Measurements from ENCODE around the gene BHLHA9.

BHLHA9 gene

DNA sequence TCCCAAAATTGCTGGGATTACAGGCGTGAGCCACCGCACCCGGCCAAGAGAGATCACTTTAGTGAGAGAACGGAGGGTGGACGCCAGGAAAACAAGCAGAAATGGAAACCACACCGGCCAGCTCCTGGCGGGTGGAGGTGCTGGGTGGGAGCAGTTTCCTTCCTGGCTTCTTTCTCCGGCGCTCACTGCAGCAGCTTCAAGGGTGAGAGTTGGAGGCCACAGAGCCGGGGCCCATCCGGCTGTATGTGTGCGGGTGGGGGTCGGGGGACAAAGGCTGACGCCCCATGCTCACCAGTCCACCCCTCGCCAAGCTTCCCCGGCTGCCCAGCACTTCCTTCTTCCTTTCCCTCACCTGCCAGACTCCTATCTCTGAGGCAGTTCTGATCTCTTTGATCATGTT is 13.5 kb upstream of the BHLHA9 start:
- no peak for DNase-seq

DNA sequence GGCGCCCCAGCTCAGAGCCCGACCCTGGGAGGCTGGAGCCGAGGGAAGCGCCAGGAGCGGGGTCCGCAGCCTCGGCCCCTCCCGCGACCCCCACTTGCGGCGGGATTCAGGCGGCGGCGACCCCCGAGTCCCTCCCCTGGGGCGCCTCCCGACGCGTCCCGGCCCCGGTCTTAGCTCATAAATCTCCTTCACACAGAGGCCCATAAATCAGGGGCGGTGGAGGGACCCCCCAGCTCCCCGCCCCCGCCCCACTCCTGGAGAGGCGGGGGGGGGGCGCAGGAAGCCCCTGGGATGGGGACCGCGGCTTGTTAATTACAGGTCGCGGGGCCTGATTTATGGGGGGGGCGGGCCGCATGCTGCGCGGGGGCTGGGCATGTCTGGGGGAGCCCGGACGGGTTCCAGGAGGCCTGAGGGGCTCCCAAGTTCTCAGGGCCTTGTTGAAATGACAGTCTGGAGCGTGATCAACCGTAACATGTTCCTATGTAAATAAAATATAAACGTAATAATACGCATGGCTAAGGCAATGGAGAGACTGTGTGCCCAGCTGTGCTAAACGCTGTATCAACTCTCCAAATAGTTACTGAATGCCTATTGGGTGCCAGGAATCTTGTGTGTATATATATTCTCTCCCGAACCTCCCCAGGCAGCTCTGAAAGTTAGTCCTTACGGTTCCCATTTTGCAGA is 10.0 kb upstream of the BHLHA9 start:
- no peak for DNase-seq

DNA sequence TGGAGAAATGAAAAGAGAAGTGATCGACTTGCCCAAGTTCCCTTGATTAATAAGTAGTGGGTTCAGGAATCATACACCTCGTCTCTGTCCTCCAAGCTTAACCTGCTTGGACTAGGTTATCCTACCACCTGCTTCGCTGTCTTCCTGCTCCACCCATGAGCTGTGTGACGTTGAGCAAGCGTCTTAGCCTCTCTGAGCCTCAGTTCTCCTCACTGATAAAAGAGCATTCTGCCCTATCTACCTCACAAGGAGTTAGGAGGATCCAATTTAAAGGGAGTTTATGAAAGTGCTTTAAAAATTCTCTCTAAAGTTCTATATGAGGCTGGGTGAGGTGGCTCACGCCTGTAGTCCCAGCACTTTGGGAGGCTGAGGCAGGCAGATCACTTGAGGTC is 9.5 kb upstream of the BHLHA9 start:
- DNase-seq, result no peak

DNA sequence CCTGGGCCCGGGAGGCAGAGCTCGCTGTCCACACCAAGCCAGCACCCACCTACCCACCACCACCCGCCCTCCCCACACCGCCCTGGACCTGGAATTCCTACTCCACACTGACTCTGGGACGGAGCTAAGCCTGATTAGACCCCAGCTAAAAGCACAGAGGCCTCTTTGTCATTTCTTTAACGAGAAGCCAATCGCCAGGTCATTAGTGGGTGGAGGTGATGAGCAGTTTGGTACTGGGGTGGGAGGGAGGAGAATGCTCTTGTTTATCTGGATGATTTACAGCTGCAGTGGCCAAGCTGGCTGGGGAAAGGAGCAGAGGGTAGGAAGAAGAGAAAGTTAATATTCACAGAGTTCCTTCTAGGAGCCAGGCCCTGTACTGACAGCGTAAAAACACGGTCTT is 6.0 kb upstream of the BHLHA9 start:
- no peak for DNase-seq

DNA sequence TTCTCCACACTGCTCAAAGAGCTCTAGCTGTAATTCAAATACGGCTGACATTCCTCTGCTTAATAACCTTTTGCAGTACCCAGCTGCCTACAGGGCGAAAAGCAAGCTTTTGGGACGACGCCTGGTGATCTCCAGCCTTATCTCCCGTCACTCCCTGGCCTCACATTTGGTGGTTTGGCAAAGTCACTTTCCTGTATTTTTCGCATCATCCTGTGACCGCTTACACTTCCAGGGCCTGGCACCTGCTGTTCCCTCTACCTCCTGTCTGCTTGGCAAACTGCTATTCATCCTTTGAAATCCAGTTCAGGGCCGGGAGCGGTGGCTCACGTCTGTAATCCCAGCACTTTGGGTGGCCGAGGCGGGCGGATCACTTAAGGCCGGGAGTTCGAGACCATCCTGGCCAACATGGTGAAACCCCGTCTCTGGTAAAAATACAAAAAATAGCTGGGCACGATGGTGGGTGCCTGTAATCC is 2.7 kb upstream of the BHLHA9 start:
- DNase-seq, result no peak

DNA sequence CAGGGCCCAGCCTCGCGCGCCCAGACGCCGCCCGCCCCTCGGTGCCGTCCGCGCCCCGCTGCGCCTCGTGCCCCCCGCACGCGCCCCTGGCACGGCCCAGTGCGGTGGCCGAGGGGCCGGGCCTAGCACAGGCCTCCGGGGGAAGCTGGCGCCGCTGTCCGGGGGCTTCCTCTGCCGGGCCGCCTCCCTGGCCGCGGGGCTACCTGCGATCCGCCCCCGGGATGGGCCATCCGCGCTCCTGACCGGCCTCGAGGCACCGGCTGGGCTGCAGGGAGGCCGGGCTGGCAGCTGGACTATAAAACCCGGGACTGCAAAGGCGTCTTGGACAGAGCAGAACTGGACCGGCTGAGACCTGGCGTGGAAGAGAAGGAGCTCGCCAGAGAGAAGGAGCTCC is 783 bp downstream of the BHLHA9 start:
- no peak for DNase-seq

DNA sequence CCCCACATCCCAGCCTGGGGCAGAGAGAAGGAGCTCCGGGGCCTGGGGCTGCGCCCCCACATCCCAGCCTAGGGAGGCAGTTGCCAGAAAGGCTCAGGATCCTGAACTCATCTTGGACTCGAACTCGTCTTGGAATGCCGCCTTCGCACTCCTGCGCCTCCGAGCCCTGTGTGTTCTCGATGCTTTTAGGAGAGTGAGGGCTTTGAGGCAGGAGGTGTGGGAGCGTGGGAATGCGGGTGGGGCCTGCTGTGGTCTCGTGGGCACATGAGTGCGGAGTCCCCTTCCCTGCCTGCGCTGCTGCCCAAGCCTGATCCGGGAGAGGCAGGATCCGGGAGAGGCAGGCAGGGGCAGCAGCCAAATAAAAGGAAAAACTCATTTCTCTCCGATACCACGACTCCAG is 1.2 kb downstream of the BHLHA9 start:
- DNase-seq, result no peak

DNA sequence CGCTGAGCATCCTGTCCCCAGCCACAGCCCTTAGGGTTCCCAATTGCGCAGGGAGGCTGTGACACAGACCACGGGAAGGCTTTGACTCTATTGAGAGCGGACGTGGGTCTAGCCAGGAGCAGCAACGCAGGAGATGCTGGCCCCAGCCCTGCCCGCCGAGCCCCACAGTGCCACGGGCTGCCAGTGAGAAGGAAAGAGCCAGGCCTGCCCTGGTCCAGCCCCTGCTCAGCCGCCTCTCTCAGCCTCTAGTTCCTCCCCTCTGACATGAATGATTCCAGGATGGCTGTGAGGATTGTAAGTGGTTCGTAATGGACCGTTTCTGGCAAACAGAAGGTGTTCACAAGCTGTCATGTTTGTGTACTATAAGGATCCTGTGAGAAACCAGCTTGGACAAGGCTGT is 2.5 kb downstream of the BHLHA9 start:
- DNase-seq, result no peak

DNA sequence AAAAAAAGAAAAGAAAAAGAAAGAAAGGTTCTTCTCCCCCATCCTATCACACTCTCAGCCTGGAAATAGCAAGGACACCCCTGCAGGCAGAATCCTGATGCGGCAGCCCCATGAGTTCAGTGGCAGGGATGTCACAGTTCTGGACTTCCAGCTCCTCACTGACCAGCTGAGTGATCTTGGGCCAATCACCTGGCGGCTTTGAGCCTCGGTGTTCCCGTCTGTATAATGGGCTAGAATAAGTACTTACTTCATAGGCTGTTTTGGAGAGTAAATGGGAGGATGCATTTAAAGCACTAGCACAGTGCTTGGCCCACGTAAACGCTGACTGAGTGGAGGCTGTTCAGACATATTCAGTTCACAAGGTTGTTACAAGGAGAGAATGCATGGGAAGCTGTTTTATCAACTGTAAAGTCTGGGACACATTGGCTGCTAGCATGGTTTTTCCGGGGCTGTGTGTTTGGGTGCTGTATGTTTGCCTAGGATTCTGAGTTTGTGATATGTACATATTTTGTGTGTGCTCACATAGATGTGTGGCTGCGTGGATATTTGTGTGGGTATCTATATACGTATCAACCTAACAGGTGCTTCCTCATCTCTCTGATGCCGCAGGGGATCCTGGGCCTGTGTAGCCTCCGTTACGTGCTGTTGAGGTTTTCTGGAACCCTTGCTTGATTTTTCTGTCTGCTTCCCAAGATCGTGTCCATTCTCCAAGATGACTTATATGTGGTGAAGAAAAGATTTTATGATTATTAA is 3.4 kb downstream of the BHLHA9 start:
- DNase-seq, result no peak

DNA sequence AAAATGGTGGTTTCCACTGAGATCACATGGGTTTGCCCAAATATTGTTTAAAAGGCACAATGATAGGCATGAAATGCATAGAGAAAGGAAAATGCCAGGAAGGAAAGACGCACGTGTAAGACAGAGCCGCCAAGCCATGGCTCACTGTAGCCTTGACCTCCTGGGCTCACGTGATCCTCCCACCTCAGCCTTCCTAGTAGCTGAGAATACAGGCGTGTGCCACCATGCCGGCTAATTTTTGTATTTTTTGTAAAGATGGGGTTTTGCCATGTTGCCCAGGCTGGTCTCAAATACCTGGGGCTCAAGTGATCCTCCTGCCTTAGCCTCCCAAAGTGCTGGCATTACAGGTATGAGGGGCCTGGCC is 4.0 kb downstream of the BHLHA9 start:
- DNase-seq, result no peak

DNA sequence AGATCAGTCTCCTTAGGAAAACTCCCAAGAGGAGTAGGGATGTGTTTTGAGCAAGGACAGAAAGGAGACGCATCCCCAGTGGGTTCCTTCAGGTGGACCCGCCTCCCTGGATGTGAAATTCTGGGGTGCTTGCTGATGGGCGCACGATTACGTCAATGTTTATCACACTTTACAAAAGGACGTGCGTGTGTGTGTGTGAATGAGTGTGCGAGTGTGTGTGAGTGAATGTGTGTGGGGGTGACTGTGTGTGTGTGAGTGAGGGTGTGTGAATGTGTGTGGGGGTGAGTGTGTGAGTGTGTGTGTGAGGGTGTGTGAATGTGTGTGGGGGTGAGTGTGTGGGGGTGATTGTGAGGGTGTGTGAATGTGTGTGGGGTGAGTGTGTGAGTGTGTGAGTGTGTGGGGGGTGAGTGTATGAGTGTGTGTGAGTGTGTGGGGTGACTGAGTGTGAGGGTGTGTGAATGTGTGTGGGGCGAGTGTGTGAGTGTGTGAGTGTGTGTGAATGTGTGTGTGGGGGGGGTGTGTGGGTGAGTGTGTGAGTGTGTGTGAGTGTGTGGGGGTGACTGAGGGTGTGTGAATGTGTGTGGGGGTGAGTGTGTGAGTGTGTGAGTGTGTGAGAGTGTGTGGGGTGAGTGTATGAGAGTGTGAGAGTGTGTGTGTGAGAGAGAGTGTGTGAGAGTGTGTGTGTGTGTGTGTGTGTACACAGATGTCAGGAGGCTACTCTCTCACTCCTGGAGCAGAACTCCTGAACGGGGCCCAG is 5.1 kb downstream of the BHLHA9 start:
- DNase-seq, result no peak

DNA sequence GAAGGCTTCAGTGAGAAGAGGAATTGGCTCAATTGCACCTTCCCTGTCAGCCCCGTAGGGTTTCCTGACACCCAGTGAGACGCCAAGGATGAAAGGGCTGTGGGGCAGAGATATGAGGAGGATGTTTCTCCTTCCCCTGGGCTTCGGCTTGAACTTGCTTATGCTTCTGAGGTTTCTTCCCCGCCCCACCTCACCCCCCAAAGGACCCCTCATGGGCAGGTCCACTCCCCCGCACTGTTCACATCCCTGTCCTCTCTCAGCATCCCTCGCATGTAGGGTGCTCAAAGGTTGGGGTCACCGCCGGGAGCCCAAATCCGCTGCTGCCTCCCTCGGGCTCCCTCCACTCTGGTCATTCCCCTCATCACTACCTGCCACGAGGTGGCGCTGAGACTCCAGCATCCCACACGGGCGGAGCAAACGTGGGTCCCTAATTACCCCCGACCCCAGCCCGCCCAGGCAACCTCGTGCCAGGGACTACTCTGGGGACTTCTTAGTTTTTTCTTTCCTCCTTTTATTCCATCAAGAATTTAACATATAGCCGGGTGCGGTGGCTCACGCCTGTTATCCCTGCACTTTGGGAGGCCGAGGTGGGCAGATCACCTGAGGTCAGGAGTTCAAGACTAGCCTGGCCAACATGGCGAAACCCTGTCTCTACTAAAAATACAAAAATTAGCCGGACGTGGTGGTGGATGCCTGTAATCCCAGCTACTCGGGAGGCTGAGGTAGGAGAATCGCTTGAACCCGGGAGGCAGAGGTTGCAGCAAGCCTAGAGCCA is 5.9 kb downstream of the BHLHA9 start:
- DNase-seq, result peak; percentile 76

DNA sequence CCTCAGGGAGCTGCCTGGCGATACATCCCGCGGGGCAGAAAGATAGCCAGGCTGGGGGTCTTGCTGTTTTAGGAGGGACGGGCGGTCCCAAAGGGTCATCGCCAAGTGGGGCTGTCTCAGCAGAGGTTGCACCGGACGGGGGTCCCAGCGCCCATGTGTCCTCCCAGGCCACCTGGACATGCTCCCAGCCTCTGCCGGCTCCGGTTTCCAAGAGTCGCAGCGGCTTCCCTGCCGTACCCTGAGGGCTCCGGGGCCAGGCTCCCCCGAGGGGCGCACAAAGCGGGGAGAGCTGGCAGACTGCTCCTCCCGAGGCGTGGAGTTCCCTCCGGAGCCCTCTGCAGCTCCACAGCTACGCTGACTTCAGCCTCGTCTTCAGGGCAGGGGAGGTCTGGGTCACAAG is 10.4 kb downstream of the BHLHA9 start:
- no peak for DNase-seq

DNA sequence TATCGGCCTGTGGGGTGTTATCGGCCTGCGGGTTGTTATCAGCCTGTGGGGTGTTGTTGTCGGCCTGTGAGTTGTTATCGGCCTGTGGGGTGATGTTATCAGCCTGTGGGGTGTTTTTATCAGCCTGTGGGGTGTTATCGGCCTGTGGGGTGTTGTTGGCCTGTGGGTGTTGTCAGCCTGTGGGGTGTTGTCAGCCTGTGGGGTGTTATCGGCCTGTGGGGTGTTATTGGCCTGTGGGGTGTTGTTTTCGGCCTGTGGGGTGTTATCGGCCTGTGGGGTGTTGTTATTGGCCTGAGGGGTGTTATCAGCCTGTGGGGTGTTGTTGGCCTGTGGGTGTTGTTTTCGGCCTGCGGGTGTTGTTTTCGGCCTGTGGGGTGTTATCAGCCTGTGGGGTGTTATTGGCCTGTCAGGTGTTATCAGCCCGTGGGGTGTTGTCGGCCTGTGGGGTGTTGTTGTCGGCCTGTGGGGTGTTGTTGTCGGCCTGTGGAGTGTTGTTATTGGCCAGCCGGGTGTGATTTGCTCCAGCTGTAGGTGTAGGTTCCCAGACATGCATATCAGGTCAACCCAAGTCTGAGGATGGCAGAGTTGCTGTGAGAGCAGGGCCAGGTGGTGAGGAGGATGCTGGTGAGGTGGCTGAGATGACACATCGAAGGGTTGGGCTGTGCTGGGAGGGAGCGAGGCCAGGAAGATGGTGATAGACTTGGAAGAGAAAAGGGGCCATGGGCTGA is 16.3 kb downstream of the BHLHA9 start:
- DNase-seq, result no peak

DNA sequence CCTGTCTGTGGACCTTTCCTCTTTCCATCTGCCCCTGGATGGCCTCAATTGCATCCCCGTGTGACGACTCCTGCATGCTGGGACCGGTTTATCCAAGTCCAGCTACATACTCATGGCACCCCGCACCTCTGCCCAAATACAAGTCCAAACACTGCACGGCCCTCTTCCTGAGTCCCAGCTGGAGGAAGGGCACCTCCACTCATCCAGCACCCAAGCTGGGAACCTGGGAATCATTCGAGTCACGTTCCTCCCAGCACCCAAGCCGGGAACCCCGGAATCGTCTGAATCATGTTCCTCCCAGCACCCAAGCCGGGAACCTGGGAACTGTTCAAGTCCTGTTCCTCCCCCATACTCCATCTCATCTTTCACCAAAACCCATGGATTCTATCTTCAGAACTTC is 19.5 kb downstream of the BHLHA9 start:
- DNase-seq, result no peak

DNA sequence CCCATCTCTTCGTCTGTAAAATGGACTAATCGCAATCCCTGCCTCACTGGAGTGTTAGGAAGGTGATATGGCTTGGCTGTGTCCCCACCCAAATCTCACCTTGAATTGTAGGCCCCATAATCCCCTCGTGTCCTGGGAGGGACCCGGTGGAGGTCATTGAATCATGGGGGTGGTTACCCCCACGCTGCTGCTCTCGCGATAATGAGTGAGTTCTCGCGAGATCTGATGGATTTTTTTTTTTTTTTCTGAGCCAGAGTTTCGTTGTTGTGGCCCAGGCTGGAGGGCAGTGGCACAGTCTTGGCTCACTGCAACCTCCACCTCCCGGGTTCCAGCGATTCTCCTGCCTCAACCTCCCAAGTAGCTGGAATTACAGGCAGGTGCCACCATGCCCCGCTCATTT is 20.4 kb downstream of the BHLHA9 start:
- no peak for DNase-seq

DNA sequence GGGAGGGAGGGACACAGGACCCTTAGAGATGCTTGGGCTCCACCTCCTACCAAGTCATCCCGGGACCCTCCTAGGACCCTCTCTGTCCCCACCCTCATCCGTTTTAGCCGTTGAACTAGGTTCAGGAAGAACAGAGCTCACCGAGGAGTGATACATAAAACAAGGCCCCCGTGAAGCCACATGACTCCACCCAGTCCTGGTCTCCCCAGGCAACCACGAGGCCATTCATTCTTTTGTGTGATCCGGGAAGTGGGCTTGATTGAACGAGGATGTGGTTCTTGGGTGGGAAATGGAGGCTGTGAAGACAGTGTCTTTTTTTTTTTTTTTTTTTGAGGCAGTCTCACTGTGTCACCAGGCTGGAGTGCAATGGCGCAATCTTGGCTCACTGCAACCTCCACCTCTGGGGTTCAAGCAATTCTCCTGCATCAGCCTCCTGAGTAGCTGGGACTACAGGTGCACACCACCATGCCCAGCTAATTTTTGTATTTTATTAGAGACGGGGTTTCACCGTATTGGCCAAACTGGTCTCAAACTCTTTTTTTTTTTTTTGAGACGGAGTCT is 24.0 kb downstream of the BHLHA9 start:
- peak; percentile 71 for DNase-seq

DNA sequence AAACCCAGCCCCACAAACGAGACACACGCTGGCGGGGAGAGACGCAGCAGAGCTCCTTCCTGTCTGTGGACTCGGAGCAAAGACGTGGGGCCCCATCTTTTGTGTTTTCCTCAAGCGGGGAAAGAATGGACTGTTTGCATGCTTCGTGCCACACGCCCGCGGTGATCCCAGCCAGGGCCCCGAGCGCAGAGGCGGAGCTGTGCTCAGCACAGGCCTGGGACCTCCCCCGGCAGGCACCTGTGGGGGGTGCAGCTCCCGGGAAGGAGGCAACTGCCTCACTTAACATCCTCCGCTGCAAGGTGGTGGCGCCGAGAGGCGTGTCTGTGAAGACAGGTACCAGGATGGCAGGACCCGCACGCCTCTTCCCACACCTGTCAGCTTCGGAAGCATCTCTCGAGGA is 28.4 kb downstream of the BHLHA9 start:
- DNase-seq, result peak; percentile 54

DNA sequence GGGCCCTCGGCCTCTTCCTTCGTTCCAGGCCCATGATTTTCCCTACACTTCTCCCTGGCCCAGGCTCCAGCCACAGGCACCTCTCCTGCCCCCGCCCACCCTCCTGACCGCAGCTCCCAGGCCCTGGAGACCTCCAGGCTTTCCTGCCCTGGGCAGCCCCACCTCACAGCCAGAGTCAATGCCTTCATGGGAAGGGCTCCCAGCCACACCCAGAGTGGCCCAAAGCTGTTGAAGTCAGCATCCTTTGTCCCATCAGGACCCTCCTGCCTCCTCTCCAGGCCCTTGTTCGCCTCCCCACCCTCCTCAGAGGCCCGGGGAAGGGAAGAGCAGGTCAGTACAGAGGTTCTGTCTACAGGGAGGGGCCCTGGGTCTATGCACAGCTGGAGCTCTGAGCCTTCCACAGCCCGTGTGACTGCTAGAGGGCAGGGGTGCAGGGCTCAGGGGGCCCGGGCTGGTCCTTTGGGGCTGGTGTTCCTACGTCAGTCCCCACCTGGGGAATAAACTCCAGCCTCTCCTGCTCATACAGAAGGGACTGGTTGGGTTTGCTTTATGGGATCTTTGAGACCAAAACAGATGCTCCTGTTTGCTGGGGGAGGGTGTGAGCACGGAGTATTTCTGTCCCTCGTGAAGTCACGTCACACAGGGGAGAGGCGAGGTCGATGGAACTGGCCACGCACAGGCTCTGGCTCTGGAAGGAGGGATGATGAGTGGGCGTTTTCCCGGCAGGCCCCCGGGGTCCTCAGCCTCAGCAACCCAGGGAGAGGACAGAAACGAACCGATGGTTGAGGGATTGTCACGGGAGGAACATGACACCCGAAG is 29.5 kb downstream of the BHLHA9 start:
- no peak for DNase-seq

DNA sequence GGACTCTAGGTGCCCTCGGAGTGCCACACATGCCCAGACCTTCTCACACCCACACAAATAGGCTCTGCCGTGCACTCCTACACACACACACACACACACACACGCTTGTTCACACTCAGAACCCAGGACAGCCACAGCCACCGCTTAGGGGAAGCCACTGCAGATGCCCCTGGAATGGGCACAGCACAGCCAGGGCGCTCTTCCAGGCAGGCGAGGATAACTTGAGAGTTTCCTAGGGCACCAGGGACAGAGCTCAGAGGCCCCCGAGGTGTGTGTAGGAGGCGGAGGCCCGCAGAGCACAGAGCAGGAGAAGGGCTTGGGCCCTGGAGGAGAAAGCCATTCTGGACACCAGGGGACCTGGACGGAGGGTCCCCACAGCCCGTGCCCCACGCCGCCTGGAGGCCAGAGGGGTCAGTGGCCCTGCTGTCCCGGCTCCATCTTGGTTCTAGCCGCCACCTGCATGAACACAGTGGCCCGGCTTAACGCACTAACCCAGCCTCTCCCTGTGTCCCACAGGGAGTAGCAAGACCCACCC is 30.2 kb downstream of the BHLHA9 start:
- DNase-seq, result no peak

DNA sequence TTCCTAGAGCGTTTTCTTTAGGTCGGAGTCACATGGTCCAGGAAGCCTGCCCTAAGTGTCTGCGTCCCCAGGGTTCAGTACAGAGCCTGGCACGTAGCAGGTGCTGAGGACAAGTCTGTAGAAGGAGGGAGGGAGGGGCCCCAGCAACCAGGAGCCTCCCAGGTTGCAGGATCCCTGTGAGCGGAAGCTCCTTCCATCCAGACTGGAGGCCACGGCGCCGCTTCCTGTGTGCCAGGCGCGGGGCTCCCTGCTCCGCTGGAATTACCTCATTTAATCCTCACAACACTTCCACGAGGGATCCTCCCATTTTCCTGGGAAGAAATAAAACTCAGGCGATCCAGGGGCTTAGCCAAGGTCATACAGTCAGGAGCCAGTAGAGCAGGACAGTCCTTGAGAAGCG is 31.3 kb downstream of the BHLHA9 start:
- DNase-seq, result no peak

Measured in activated CD8-positive, alpha-beta memory T cell treated with anti-CD3 and anti-CD28 coated beads, Interleukin-2, amount 50 U/mL, for 4 hours (primary cell).